ENCODE measurements around the gene C12orf76.

C12orf76 gene

GRCh38 chr12:109993091-109993490, 55.2 kb downstream of the C12orf76 start:
- DNase-seq, result no peak

GRCh38 chr12:109991586-109991985, 56.7 kb downstream of the C12orf76 start:
- no peak for DNase-seq
